ENCODE data around the gene APOL6. TPM values are rescaled to one million over a fixed set of nuclear protein-coding genes. Genes with fewer than 3 reads are reported as not detected.

Gene APOL6
- total RNA-seq, 4 donors from 2014 or later: 3.1 to 8.3 (median 5.1) TPM

GRCh38 chr22:35637254-35637653 lies 11.0 kb upstream of the APOL6 start:
- Histone ChIP-seq H3K27ac (no peak overlapping the region), H3K36me3 (no peaks in the 10 kb centered on the region), H3K4me1 (peaks cover 21% of the 10 kb centered on the region), H3K27me3 (no peaks in the 10 kb centered on the region), H3K9me3 (no peaks in the 10 kb centered on the region), H3K4me3 (no peak overlapping the region)
- 82% methylated on average over 5 of the region's 5 CpGs for WGBS
- TF ChIP-seq POLR2A (IDR thresholded peaks at IDR 0.05) (no peak), EP300 (IDR thresholded peaks at IDR 0.05) (no peak), CTCF (IDR thresholded peaks at IDR 0.05) (no peak), POLR2AphosphoS5 (IDR thresholded peaks at IDR 0.05) (no peak)
- DNase-seq (ENCODE audit: low spot score in 2 of 2): peak in 1 of 2 donors; percentile 46

- DNase-seq (ENCODE audit: low spot score in 2 of 2): no peak
- Histone ChIP-seq H3K36me3 (no peaks in the 10 kb centered on the region), H3K4me3 (no peak overlapping the region), H3K27ac (peak overlapping the region; percentile 78), H3K27me3 (no peaks in the 10 kb centered on the region), H3K4me1 (peaks cover 21% of the 10 kb centered on the region), H3K9me3 (no peaks in the 10 kb centered on the region)
- TF ChIP-seq POLR2AphosphoS5 (IDR thresholded peaks at IDR 0.05): no peak
- TF ChIP-seq EP300 (IDR thresholded peaks at IDR 0.05): no peak
- no peak for TF ChIP-seq CTCF (IDR thresholded peaks at IDR 0.05)
- no peak for TF ChIP-seq POLR2A (IDR thresholded peaks at IDR 0.05)
- 50% methylated on average over 5 of the region's 5 CpGs for WGBS
Measured at GRCh38 chr22:35638001-35638400, 10.2 kb upstream of the APOL6 start.

- Histone ChIP-seq H3K9me3 (no peaks in the 10 kb centered on the region), H3K4me3 (no peak overlapping the region), H3K36me3 (no peaks in the 10 kb centered on the region), H3K27ac (peak overlapping the region; percentile 78), H3K4me1 (peaks cover 21% of the 10 kb centered on the region), H3K27me3 (no peaks in the 10 kb centered on the region)
- 29% methylated on average over 11 of the region's 13 CpGs for WGBS
- TF ChIP-seq POLR2A (IDR thresholded peaks at IDR 0.05): no peak
- peak in 2 of 3 donors; percentile 9 to 79 for TF ChIP-seq POLR2AphosphoS5 (IDR thresholded peaks at IDR 0.05)
- DNase-seq (ENCODE audit: low spot score in 2 of 2): peak; percentile 92 to 95
Measured at GRCh38 chr22:35638410-35638809, 9.8 kb upstream of the APOL6 start.

GRCh38 chr22:35641494-35642120 lies 6.6 kb upstream of the APOL6 start:
- Histone ChIP-seq H3K4me1 (peaks cover 21% of the 10 kb centered on the region), H3K4me3 (no peak overlapping the region), H3K27me3 (no peaks in the 10 kb centered on the region), H3K36me3 (no peaks in the 10 kb centered on the region), H3K9me3 (no peaks in the 10 kb centered on the region), H3K27ac (no peak overlapping the region)
- 88% methylated on average over 7 of the region's 7 CpGs for WGBS
- TF ChIP-seq POLR2AphosphoS5 (IDR thresholded peaks at IDR 0.05) (no peak), EP300 (IDR thresholded peaks at IDR 0.05) (no peak), CTCF (IDR thresholded peaks at IDR 0.05) (no peak), POLR2A (IDR thresholded peaks at IDR 0.05) (no peak)
- no peak for DNase-seq (ENCODE audit: low spot score in 2 of 2)

GRCh38 chr22:35642305-35642741 lies 5.9 kb upstream of the APOL6 start:
- DNase-seq (ENCODE audit: low spot score in 2 of 2): no peak
- peaks cover 19% of the 10 kb centered on the region for H3K4me1 ChIP-seq
- no peak overlapping the region for H3K4me3 ChIP-seq
- no peaks in the 10 kb centered on the region for H3K9me3 ChIP-seq
- H3K27me3 ChIP-seq: no peaks in the 10 kb centered on the region
- no peak for TF ChIP-seq POLR2A (IDR thresholded peaks at IDR 0.05)
- no peak for TF ChIP-seq EP300 (IDR thresholded peaks at IDR 0.05)
- no peak for TF ChIP-seq POLR2AphosphoS5 (IDR thresholded peaks at IDR 0.05)
- TF ChIP-seq CTCF (IDR thresholded peaks at IDR 0.05): no peak
- WGBS: 75% methylated on average over 2 of the region's 2 CpGs
- no peaks in the 10 kb centered on the region for H3K36me3 ChIP-seq
- no peak overlapping the region for H3K27ac ChIP-seq

All from suprapubic skin (tissue), 4 donors.